ENCODE results near the gene SFMBT2.

SFMBT2 gene

GRCh38 chr10:7164955-7165354, 245.9 kb downstream of the SFMBT2 start:
- Histone ChIP-seq H3K4me1 (ENCODE audit: insufficient read depth, low read length) (no peaks in the 10 kb centered on the region), H3K27me3 (ENCODE audit: insufficient read depth, low read length) (no peaks in the 10 kb centered on the region), H2AFZ (ENCODE audit: low read depth, low read length) (no peak overlapping the region), H3K9me3 (ENCODE audit: low read length) (no peaks in the 10 kb centered on the region), H3K36me3 (ENCODE audit: insufficient read depth, low read length) (no peaks in the 10 kb centered on the region), H3K4me3 (ENCODE audit: low read length) (no peak overlapping the region)

DNA sequence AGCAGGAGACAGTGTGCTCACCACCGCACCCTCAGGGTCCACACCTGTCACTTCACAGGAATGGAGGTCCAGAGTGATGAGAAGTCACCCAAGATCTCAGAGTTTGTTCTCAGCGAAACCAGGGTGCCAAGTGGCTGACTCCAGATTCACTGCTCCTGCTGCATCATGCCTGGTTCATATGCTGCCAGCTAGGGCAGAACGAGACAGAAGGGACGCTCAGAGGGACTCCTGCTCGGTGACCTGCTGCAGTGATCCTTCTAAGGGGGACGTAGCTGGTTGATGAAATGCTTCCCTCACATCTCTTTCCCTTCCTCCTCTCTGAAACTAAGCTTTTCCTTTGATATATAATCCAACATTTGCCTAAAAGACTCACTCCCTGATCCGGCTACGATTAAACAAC, 248.5 kb downstream of the SFMBT2 start:
- H3K36me3 ChIP-seq (ENCODE audit: insufficient read depth, low read length), result no peaks in the 10 kb centered on the region
- no peak overlapping the region for H2AFZ ChIP-seq (ENCODE audit: low read depth, low read length)
- no peaks in the 10 kb centered on the region for H3K4me1 ChIP-seq (ENCODE audit: insufficient read depth, low read length)
- no peak overlapping the region for H3K4me3 ChIP-seq (ENCODE audit: low read length)
- H3K9me3 ChIP-seq (ENCODE audit: low read length), result no peaks in the 10 kb centered on the region
- no peaks in the 10 kb centered on the region for H3K27me3 ChIP-seq (ENCODE audit: insufficient read depth, low read length)

GRCh38 chr10:7161484-7162250, 249.2 kb downstream of the SFMBT2 start:
- Histone ChIP-seq H3K4me3 (ENCODE audit: low read length) (no peak overlapping the region), H3K27me3 (ENCODE audit: insufficient read depth, low read length) (no peaks in the 10 kb centered on the region), H3K36me3 (ENCODE audit: insufficient read depth, low read length) (no peaks in the 10 kb centered on the region), H3K9me3 (ENCODE audit: low read length) (no peaks in the 10 kb centered on the region), H2AFZ (ENCODE audit: low read depth, low read length) (no peak overlapping the region), H3K4me1 (ENCODE audit: insufficient read depth, low read length) (no peaks in the 10 kb centered on the region)

DNA sequence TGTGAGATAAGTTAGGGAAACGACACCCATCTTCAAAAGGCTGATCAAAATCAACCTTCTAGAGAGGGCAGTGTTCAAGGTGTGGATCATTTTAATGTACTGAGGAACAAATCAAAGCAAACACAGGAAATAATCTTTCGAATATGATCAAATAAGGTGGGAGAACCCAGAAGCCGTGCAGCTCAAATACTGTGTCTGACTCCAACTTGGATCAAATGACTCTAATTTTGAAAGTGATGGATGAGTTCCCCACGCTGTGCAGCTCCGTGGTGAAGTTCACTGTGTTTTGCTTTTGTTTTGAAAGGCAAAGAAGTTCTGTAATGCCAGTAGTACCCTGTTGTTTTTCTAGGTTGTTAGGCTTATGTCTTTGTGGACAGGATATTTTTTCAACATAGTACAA, 250.9 kb downstream of the SFMBT2 start:
- Histone ChIP-seq H2AFZ (ENCODE audit: low read depth, low read length) (no peak overlapping the region), H3K27me3 (ENCODE audit: insufficient read depth, low read length) (no peaks in the 10 kb centered on the region), H3K9me3 (ENCODE audit: low read length) (no peaks in the 10 kb centered on the region), H3K4me3 (ENCODE audit: low read length) (no peak overlapping the region), H3K36me3 (ENCODE audit: insufficient read depth, low read length) (no peaks in the 10 kb centered on the region), H3K4me1 (ENCODE audit: insufficient read depth, low read length) (no peaks in the 10 kb centered on the region)

GRCh38 chr10:7159517-7159916, 251.3 kb downstream of the SFMBT2 start:
- H3K36me3 ChIP-seq (ENCODE audit: insufficient read depth, low read length), result no peaks in the 10 kb centered on the region
- no peaks in the 10 kb centered on the region for H3K4me1 ChIP-seq (ENCODE audit: insufficient read depth, low read length)
- H3K4me3 ChIP-seq (ENCODE audit: low read length), result no peak overlapping the region
- no peaks in the 10 kb centered on the region for H3K27me3 ChIP-seq (ENCODE audit: insufficient read depth, low read length)
- no peaks in the 10 kb centered on the region for H3K9me3 ChIP-seq (ENCODE audit: low read length)
- H2AFZ ChIP-seq (ENCODE audit: low read depth, low read length), result no peak overlapping the region

DNA sequence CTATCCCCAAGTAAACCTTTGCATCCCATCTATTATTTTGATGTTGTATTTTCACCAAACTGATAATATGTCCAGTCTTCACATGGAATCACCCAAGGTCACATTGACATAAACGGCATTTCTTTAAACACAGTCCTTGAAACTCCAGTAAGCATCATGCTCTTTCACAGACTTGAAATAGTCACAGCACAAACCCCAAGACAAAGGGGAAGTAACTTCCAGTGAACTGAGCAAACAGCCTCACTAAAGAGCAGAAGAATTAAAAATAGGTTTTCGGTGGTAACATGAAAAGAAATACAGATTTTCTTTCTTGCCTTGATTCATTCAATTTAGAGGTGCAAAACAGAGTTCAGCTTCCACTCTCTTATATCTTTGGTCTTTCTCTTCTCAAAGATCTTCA, 253.7 kb downstream of the SFMBT2 start:
- H3K4me1 ChIP-seq (ENCODE audit: insufficient read depth, low read length), result no peaks in the 10 kb centered on the region
- H2AFZ ChIP-seq (ENCODE audit: low read depth, low read length), result no peak overlapping the region
- no peaks in the 10 kb centered on the region for H3K36me3 ChIP-seq (ENCODE audit: insufficient read depth, low read length)
- H3K9me3 ChIP-seq (ENCODE audit: low read length), result no peaks in the 10 kb centered on the region
- H3K27me3 ChIP-seq (ENCODE audit: insufficient read depth, low read length), result no peaks in the 10 kb centered on the region
- H3K4me3 ChIP-seq (ENCODE audit: low read length), result no peak overlapping the region

DNA sequence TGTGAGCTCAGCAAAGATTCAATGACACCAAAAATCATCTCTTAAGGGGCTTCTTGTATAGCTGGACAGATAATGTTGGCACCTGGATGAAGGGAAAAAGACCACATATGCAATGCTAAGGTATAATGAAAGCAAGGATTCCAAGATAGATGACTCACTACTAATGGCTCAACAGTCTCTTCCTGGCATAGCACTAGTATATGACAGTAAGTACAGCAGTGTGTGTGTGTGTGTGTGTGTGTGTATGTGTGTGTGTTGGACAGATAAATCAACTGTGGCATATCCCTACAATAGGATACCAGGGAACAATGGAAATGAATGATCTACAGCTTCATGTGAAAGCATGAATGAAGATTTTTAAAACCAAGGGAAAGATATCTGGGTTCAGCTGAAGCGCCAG, 257.1 kb downstream of the SFMBT2 start:
- H2AFZ ChIP-seq (ENCODE audit: low read depth, low read length), result no peak overlapping the region
- no peaks in the 10 kb centered on the region for H3K9me3 ChIP-seq (ENCODE audit: low read length)
- H3K36me3 ChIP-seq (ENCODE audit: insufficient read depth, low read length), result no peaks in the 10 kb centered on the region
- H3K4me3 ChIP-seq (ENCODE audit: low read length), result no peak overlapping the region
- H3K27me3 ChIP-seq (ENCODE audit: insufficient read depth, low read length), result no peaks in the 10 kb centered on the region
- H3K4me1 ChIP-seq (ENCODE audit: insufficient read depth, low read length), result no peaks in the 10 kb centered on the region

DNA sequence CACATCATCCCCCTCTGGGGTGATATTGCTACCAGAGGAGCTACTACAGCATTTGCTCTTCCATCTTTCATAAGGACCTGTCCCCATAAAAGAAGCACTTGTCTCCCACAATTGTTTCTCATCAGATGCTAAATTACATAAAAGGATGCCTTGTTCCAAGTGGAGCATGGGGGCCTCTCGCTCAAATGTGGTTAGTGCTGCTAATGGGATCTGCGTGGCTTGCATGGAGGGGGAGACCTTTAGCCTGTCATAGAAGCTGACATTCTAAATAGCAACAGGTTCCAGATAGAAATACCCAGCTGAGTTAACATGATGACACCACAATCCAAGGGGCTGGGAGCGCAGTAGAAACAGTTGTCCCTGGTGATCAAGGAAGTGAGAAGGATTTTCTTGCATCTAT, 257.9 kb downstream of the SFMBT2 start:
- Histone ChIP-seq H3K27me3 (ENCODE audit: insufficient read depth, low read length) (no peaks in the 10 kb centered on the region), H3K4me1 (ENCODE audit: insufficient read depth, low read length) (no peaks in the 10 kb centered on the region), H3K36me3 (ENCODE audit: insufficient read depth, low read length) (no peaks in the 10 kb centered on the region), H3K9me3 (ENCODE audit: low read length) (no peaks in the 10 kb centered on the region), H2AFZ (ENCODE audit: low read depth, low read length) (no peak overlapping the region), H3K4me3 (ENCODE audit: low read length) (no peak overlapping the region)

DNA sequence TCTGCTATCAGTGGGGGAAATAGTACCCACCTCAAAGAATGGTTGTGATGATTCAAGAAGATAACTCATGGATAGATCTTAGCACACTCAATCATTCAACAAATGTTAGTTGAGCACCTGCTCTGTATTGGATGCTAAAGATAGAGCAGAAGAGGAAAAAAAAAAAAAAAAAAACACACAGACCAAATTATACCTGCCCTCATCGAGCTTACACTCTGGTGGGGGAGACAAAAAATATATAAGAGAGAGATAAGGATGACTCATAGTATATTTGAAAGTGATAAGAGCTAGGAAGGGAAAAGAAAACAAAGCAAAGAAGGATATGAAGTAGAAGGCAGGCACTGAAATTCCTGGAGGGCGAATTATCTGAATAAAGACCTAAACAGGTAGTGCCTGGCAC, 258.5 kb downstream of the SFMBT2 start:
- H3K4me1 ChIP-seq (ENCODE audit: insufficient read depth, low read length), result no peaks in the 10 kb centered on the region
- no peaks in the 10 kb centered on the region for H3K36me3 ChIP-seq (ENCODE audit: insufficient read depth, low read length)
- H3K27me3 ChIP-seq (ENCODE audit: insufficient read depth, low read length), result no peaks in the 10 kb centered on the region
- no peaks in the 10 kb centered on the region for H3K9me3 ChIP-seq (ENCODE audit: low read length)
- H3K4me3 ChIP-seq (ENCODE audit: low read length), result no peak overlapping the region
- H2AFZ ChIP-seq (ENCODE audit: low read depth, low read length), result no peak overlapping the region

- no peaks in the 10 kb centered on the region for H3K36me3 ChIP-seq (ENCODE audit: insufficient read depth, low read length)
- H3K4me1 ChIP-seq (ENCODE audit: insufficient read depth, low read length), result no peaks in the 10 kb centered on the region
- H2AFZ ChIP-seq (ENCODE audit: low read depth, low read length), result no peak overlapping the region
- H3K9me3 ChIP-seq (ENCODE audit: low read length), result no peaks in the 10 kb centered on the region
- H3K27me3 ChIP-seq (ENCODE audit: insufficient read depth, low read length), result no peaks in the 10 kb centered on the region
- H3K4me3 ChIP-seq (ENCODE audit: low read length), result no peak overlapping the region
Measured at GRCh38 chr10:7151538-7151937, 259.3 kb downstream of the SFMBT2 start.

GRCh38 chr10:7150349-7150748, 260.5 kb downstream of the SFMBT2 start:
- Histone ChIP-seq H2AFZ (ENCODE audit: low read depth, low read length) (no peak overlapping the region), H3K4me1 (ENCODE audit: insufficient read depth, low read length) (no peaks in the 10 kb centered on the region), H3K36me3 (ENCODE audit: insufficient read depth, low read length) (no peaks in the 10 kb centered on the region), H3K4me3 (ENCODE audit: low read length) (no peak overlapping the region), H3K9me3 (ENCODE audit: low read length) (no peaks in the 10 kb centered on the region), H3K27me3 (ENCODE audit: insufficient read depth, low read length) (no peaks in the 10 kb centered on the region)

DNA sequence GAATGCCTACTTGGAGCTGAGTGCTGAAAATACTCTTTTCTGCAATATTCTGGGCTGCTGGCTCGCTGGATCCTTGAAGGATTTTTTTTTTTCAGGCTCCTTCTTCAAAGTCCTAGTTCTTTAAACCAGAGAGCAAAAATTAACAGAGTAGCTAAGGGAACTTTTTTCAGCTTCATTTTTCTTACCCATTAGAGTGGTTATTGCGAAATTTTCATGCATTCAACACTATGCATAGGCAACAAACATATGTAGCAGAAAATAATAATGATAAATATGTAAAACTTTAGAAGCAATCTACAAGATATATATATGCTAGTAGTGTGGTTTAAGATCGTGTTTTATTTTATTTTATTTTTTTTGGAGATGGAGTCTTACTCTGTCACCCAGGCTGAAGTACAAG, 264.6 kb downstream of the SFMBT2 start:
- H3K4me1 ChIP-seq (ENCODE audit: insufficient read depth, low read length), result no peaks in the 10 kb centered on the region
- H3K36me3 ChIP-seq (ENCODE audit: insufficient read depth, low read length), result no peaks in the 10 kb centered on the region
- H3K27me3 ChIP-seq (ENCODE audit: insufficient read depth, low read length), result peaks cover 2% of the 10 kb centered on the region
- H2AFZ ChIP-seq (ENCODE audit: low read depth, low read length), result no peak overlapping the region
- no peaks in the 10 kb centered on the region for H3K9me3 ChIP-seq (ENCODE audit: low read length)
- H3K4me3 ChIP-seq (ENCODE audit: low read length), result no peak overlapping the region

DNA sequence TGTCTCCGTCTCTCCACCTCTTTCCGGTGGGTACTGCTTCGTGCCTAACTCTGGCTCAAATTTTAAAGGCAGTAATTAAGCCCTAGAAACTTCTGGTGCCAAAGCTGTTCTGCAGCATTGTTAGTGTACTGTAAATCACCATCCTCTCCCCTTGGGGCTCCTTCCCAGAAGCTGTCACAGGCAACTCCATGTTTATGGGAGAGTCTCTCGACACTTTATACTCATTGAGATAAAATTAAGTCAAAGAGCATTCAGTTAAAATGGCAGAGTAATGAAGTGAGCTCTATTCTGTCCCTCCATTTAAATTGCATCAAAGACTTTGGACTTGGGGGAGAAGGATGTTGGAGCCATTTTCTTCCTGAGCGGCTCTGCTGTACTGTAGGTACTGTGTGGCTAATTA, 274.8 kb downstream of the SFMBT2 start:
- H3K27me3 ChIP-seq (ENCODE audit: insufficient read depth, low read length), result no peaks in the 10 kb centered on the region
- no peaks in the 10 kb centered on the region for H3K4me1 ChIP-seq (ENCODE audit: insufficient read depth, low read length)
- no peaks in the 10 kb centered on the region for H3K9me3 ChIP-seq (ENCODE audit: low read length)
- no peak overlapping the region for H2AFZ ChIP-seq (ENCODE audit: low read depth, low read length)
- H3K4me3 ChIP-seq (ENCODE audit: low read length), result no peak overlapping the region
- no peaks in the 10 kb centered on the region for H3K36me3 ChIP-seq (ENCODE audit: insufficient read depth, low read length)

GRCh38 chr10:7135188-7135587, 275.6 kb downstream of the SFMBT2 start:
- Histone ChIP-seq H3K4me3 (ENCODE audit: low read length) (no peak overlapping the region), H3K36me3 (ENCODE audit: insufficient read depth, low read length) (no peaks in the 10 kb centered on the region), H3K4me1 (ENCODE audit: insufficient read depth, low read length) (no peaks in the 10 kb centered on the region), H3K27me3 (ENCODE audit: insufficient read depth, low read length) (no peaks in the 10 kb centered on the region), H3K9me3 (ENCODE audit: low read length) (no peaks in the 10 kb centered on the region), H2AFZ (ENCODE audit: low read depth, low read length) (no peak overlapping the region)
